ENCODE data around the gene ZNF467. TPM values are rescaled to one million over a fixed set of nuclear protein-coding genes. Genes with fewer than 3 reads are reported as not detected.
A peak's percentile ranks its signal among the peaks of the same experiment; 100 is the strongest.

The ZNF467 gene
- total RNA-seq, 2 donors from 2014 or later: 0.91 to 2.5 TPM

DNA sequence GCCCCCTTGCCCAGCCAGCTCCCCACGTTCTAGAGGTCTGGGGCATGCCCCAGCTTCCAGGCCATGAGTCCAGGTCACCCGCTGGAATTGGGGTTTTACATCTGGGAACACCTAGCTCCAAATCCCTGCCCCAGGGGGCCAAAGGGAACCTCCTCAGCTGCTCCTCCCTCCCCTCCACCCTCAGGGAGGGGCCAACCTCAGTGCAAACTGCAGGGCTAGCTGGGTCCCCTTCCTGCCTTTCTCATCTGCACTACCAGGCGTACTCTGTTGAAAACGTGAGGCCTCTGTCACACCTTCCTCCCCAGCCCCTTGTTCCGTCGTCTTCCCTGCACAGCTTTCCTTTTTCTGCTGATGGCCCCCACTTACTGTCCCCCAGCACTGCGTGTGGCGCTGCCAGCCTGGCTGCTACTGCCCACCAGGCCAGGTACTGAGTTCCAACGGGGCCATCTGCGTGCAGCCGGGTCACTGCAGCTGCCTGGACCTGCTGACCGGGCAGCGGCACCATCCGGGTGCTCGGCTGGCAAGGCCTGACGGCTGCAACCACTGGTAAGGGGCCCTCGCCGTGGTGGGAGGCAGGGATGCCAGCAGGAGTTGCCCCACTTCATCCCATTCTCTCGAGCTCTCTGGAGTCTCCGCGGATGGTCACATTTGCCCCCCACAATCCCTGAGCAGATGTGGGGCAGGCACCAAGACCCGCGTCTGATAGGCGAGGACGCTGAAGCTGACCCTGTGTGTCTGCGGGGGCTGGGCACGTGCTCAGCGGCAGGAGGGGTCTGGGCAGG is 40.1 kb upstream of the ZNF467 start:
- no peak overlapping the region for H3K4me3 Mint-ChIP-seq
- no peaks in the 10 kb centered on the region for H3K36me3 Mint-ChIP-seq (ENCODE audit: low read depth)
- H3K27me3 Mint-ChIP-seq (ENCODE audit: insufficient read depth): no peaks in the 10 kb centered on the region
- Histone ChIP-seq H3K9me3 (ENCODE audit: control insufficient read depth, low read length) (no peaks in the 10 kb centered on the region), H3K27ac (ENCODE audit: low read depth, low read length) (no peak overlapping the region), H3K36me3 (ENCODE audit: control insufficient read depth, insufficient read depth, low read length) (no peaks in the 10 kb centered on the region), H3K4me1 (ENCODE audit: control insufficient read depth, insufficient read depth, low read length) (no peaks in the 10 kb centered on the region), H3K4me3 (ENCODE audit: low read length) (no peak overlapping the region), H3K9ac (ENCODE audit: extremely low read depth, low read length, poor library complexity, severe bottlenecking) (no peak overlapping the region), H3K27me3 (ENCODE audit: control insufficient read depth, insufficient read depth, low read length, poor library complexity, severe bottlenecking) (no peaks in the 10 kb centered on the region)
- no peaks in the 10 kb centered on the region for H3K9me3 Mint-ChIP-seq
- TF ChIP-seq, protein P1, sequence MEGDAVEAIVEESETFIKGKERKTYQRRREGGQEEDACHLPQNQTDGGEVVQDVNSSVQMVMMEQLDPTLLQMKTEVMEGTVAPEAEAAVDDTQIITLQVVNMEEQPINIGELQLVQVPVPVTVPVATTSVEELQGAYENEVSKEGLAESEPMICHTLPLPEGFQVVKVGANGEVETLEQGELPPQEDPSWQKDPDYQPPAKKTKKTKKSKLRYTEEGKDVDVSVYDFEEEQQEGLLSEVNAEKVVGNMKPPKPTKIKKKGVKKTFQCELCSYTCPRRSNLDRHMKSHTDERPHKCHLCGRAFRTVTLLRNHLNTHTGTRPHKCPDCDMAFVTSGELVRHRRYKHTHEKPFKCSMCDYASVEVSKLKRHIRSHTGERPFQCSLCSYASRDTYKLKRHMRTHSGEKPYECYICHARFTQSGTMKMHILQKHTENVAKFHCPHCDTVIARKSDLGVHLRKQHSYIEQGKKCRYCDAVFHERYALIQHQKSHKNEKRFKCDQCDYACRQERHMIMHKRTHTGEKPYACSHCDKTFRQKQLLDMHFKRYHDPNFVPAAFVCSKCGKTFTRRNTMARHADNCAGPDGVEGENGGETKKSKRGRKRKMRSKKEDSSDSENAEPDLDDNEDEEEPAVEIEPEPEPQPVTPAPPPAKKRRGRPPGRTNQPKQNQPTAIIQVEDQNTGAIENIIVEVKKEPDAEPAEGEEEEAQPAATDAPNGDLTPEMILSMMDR (conservative IDR thresholded peaks at IDR 0.05): no peak
- H3K27ac Mint-ChIP-seq: no peak overlapping the region
- 91 to 92% methylated on average over 12 to 28 of the region's 28 CpGs for WGBS, 2 experiments (ENCODE audit: insufficient coverage in 1 of 2, insufficient read length in 1 of 2)
- H3K4me1 Mint-ChIP-seq: no peaks in the 10 kb centered on the region
- no peak for DNase-seq

DNA sequence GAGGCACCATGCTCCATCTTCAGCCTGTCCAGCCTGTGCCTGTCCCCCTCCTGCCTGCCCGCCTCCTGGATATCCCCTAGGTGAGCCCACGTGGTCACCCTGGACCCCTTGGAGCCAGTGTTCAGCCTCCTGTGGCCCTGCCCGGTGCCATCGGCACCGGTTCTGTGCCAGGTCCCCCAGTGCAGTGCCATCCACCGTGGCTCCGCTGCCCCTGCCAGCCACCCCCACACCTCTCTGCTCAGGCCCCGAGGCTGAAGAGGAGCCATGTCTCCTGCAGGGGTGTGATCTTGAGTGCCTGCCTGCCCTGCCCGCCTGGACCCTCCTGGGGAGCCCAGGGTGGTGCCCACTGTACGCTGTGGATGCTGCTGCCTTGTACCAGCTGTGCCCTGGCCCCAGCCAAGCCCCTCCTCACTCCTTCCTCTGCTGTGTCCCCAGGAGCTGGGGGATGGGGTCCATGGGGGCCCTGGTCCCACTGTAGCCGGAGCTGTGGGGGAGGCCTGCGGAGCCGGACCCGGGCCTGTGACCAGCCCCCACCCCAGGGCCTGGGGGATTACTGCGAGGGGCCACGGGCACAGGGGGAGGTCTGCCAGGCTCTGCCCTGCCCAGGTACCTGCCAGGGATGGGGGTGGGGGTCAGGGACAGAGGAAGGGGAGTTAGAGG is 38.6 kb upstream of the ZNF467 start:
- H3K27me3 Mint-ChIP-seq (ENCODE audit: insufficient read depth): peaks cover 2% of the 10 kb centered on the region
- H3K9me3 Mint-ChIP-seq: no peaks in the 10 kb centered on the region
- H3K4me1 Mint-ChIP-seq: no peaks in the 10 kb centered on the region
- H3K27me3 ChIP-seq (ENCODE audit: control insufficient read depth, insufficient read depth, low read length, poor library complexity, severe bottlenecking): no peaks in the 10 kb centered on the region
- H3K4me3 Mint-ChIP-seq: no peak overlapping the region
- no peak overlapping the region for H3K9ac ChIP-seq (ENCODE audit: extremely low read depth, low read length, poor library complexity, severe bottlenecking)
- H3K27ac ChIP-seq (ENCODE audit: low read depth, low read length): no peak overlapping the region
- no peaks in the 10 kb centered on the region for H3K9me3 ChIP-seq (ENCODE audit: control insufficient read depth, low read length)
- no peaks in the 10 kb centered on the region for H3K4me1 ChIP-seq (ENCODE audit: control insufficient read depth, insufficient read depth, low read length)
- no peak for DNase-seq
- H3K36me3 Mint-ChIP-seq (ENCODE audit: low read depth): no peaks in the 10 kb centered on the region
- no peak overlapping the region for H3K27ac Mint-ChIP-seq
- H3K36me3 ChIP-seq (ENCODE audit: control insufficient read depth, insufficient read depth, low read length): no peaks in the 10 kb centered on the region
- TF ChIP-seq, protein P1 (conservative IDR thresholded peaks at IDR 0.05): no peak
- 92 to 94% methylated on average over 10 to 16 of the region's 16 CpGs for WGBS, 2 experiments (ENCODE audit: insufficient coverage in 1 of 2, insufficient read length in 1 of 2)
- no peak overlapping the region for H3K4me3 ChIP-seq (ENCODE audit: low read length)

DNA sequence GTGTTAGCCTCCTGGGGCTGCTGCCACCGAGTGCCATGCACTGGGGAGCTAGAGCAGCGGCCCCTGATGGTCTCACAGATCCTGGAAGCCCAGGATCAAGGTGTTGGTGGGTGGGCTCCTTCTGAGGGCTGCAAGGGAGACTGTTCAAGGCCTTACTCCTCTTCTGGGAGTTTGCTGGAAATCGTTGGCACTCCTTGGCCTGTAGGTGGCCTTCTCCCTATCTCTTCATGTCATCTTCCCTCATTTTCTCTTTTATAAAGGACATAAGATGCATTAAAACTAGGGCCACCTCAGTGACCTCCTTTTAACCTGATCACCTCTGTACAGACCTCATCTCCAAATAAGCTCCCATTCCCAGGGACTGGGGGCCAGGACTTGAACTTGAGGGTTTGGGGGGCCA is 37.8 kb upstream of the ZNF467 start:
- Mint-ChIP-seq H3K36me3 (ENCODE audit: low read depth) (no peaks in the 10 kb centered on the region), H3K4me1 (no peaks in the 10 kb centered on the region), H3K4me3 (no peak overlapping the region), H3K27ac (no peak overlapping the region), H3K27me3 (ENCODE audit: insufficient read depth) (peaks cover 2% of the 10 kb centered on the region), H3K9me3 (no peaks in the 10 kb centered on the region)
- Histone ChIP-seq H3K27me3 (ENCODE audit: control insufficient read depth, insufficient read depth, low read length, poor library complexity, severe bottlenecking) (no peaks in the 10 kb centered on the region), H3K27ac (ENCODE audit: low read depth, low read length) (no peak overlapping the region), H3K4me1 (ENCODE audit: control insufficient read depth, insufficient read depth, low read length) (no peaks in the 10 kb centered on the region), H3K36me3 (ENCODE audit: control insufficient read depth, insufficient read depth, low read length) (no peaks in the 10 kb centered on the region), H3K9ac (ENCODE audit: extremely low read depth, low read length, poor library complexity, severe bottlenecking) (no peak overlapping the region), H3K4me3 (ENCODE audit: low read length) (no peak overlapping the region), H3K9me3 (ENCODE audit: control insufficient read depth, low read length) (no peaks in the 10 kb centered on the region)
- WGBS, 2 experiments (ENCODE audit: insufficient coverage in 1 of 2, insufficient read length in 1 of 2): 50 to 56% methylated on average over 1 to 3 of the region's 3 CpGs
- DNase-seq: no peak
- TF ChIP-seq, protein P1 (conservative IDR thresholded peaks at IDR 0.05): peak; percentile 69

All from endodermal cell (in vitro differentiated cells).